ENCODE measurements around the gene RNF214. TPM values are rescaled to one million over a fixed set of nuclear protein-coding genes. Genes with fewer than 3 reads are reported as not detected.

Gene RNF214
- total RNA-seq, 4 donors from 2014 or later: 13.2 to 17.9 (median 13.9) TPM

- TF ChIP-seq CTCF (IDR thresholded peaks at IDR 0.05; ENCODE audit: low read depth): no peak
Measured at GRCh38 chr11:117314840-117315239, 82.4 kb downstream of the RNF214 start.

GRCh38 chr11:117315285-117316196 is 83.1 kb downstream of the RNF214 start:
- TF ChIP-seq CTCF (IDR thresholded peaks at IDR 0.05; ENCODE audit: low read depth): no peak

- TF ChIP-seq CTCF (IDR thresholded peaks at IDR 0.05; ENCODE audit: low read depth): no peak
Measured at GRCh38 chr11:117316197-117316961, 83.9 kb downstream of the RNF214 start, which contains the start of gene BACE1. TSS of gene BACE1 (minus strand) at chr11:117316256. CDS start at chr11:117315795, 461 bp downstream.

GRCh38 chr11:117318738-117319137 is 86.3 kb downstream of the RNF214 start:
- TF ChIP-seq CTCF (IDR thresholded peaks at IDR 0.05; ENCODE audit: low read depth): no peak

- TF ChIP-seq CTCF (IDR thresholded peaks at IDR 0.05; ENCODE audit: low read depth): no peak
Measured at GRCh38 chr11:117319214-117319840, 86.9 kb downstream of the RNF214 start.

- no peak for TF ChIP-seq CTCF (IDR thresholded peaks at IDR 0.05; ENCODE audit: low read depth)
Measured at GRCh38 chr11:117327567-117328374, 95.3 kb downstream of the RNF214 start, which contains the start of gene CEP164. TSS of gene CEP164 (plus strand) at chr11:117327854. CDS start at chr11:117338587, 10,733 bp downstream.
